HPDE6-E6E7 (cell line): ENCODE data around the gene CDC42BPA.
A peak's percentile ranks its signal among the peaks of the same experiment; 100 is the strongest.

Source experiments
- DNase-seq: peaks from one replicate; pipeline ENCODE4 v3.0.0; 2011; ENCODE audit warnings: missing footprints; ENCODE audit errors: extremely low spot score

The CDC42BPA gene

GRCh38 chr1:227214207-227214606 lies 104.1 kb downstream of the CDC42BPA start:
- DNase-seq: no peak

GRCh38 chr1:227213426-227213825 lies 104.9 kb downstream of the CDC42BPA start:
- no peak for DNase-seq

DNA sequence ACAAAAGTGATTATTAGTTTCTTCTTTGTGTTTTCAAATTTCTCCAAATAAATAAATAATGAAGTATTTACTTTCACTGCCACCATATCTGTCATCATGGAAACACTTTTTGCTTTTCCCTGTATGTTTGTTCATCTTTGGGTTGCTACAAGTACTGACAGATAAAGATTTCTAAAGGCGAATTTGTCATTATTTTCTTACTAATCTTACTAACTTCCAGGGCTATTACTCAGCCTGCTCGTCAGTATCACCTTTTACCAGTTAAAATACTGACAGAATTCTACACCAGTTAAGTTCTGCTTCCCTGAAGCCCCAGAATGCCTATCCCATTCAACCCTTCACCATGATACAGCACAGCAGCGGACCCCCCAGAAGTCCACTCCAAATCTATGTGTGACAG lies 106.1 kb downstream of the CDC42BPA start:
- no peak for DNase-seq

- DNase-seq: no peak
These were observed 107.7 kb downstream of the CDC42BPA start for GRCh38 chr1:227210604-227211003.

GRCh38 chr1:227197064-227197463 lies 121.2 kb downstream of the CDC42BPA start:
- no peak for DNase-seq

GRCh38 chr1:227192163-227192562 lies 126.1 kb downstream of the CDC42BPA start:
- DNase-seq: peak; percentile 34

GRCh38 chr1:227191607-227192006 lies 126.7 kb downstream of the CDC42BPA start:
- DNase-seq: no peak

DNA sequence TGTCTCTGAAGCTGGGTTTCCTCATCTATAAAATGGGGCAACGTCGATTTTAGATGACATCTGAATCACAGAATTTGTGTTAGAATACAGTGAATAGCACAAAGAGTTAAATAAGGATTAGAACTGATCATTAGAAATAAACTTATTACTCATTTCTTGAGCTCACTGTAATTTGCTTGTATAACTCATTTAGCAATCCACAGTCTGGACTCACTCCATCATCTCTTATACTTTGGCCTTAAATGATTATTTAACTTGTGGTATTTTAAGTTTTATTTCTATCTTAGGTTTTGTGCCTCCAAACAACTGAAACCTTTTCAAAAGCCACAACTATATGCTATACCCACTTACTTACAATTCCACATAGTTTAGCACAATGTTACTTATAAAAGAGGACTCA lies 128.0 kb downstream of the CDC42BPA start:
- DNase-seq: no peak

DNA sequence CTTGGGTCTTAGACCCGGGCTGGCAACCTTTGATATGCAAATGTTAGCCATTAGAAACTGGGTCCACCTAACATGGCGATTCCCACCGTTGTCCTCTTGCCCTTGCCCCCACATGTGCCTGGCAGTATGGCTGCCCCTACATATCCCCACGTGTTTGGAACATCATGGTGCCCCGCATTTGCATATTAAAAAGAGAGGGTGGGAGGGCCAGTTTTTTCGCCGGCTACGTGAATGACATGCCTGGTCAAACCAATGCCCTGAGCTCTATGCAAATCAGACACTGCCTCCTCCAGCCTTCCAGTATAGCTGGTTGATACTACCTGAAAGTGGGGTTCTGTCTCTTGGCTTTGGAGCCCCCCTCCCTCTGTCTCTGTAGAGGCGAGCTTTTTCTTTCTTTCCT lies 133.0 kb downstream of the CDC42BPA start:
- DNase-seq: no peak

GRCh38 chr1:227182012-227182411 lies 136.3 kb downstream of the CDC42BPA start:
- no peak for DNase-seq

DNA sequence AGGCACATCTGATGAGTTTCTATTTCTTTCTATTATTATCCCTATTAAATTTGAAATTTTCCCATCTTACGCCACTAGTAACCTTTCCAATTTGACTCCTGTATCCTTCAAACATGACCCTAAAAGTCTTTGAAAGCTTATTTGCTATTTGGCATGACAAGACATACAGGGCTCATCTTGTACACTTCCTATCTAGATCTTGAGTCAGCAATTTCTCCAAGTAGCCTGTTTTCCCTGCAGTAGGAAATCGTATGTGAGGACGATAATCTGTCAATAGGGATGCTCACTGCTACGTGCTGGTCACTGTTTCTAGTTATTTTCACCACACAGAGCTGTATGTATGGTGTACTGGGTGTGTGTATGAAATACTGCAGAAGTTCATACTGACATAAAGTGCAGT lies 142.7 kb downstream of the CDC42BPA start:
- no peak for DNase-seq

DNA sequence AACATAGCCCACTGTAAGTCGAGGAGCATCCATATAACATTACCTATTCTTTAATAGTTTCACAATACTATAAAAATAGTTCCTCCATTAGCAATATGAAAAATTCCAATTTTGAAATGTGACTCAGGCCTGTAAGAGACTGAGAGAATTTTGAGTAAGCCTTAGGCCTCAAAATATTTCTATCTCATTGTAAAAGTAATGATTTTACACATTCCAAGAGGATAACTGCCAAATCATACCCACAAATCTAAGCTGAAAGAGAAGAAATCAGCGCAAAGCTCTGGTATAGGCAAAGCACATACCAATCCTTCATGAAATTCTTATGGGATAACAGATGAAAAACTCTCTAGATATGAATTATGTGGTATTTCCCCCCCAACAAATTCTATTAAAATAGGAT lies 144.1 kb downstream of the CDC42BPA start:
- DNase-seq: no peak

- no peak for DNase-seq
These were observed 147.7 kb downstream of the CDC42BPA start for GRCh38 chr1:227170361-227171166.

DNA sequence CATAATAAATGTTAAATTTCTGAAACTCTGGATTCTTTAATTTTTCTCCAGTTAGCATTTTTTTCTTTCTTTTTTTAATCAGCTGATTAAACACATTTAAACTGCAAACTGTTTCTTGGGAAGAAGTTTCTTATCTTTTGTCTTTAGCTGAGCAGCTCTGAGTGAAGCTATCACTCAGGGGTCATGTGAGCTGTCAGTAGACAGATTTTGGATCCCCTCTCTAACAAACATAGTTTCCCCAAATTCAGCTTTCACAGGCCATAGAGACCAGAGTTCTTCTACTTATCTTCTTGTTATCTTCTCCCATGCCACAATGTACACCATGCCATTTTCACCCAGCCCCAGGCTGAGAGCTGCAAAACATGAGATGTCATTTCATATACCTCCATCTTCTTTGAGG lies 148.9 kb downstream of the CDC42BPA start:
- no peak for DNase-seq

GRCh38 chr1:227167276-227168101 lies 150.8 kb downstream of the CDC42BPA start:
- DNase-seq: no peak

GRCh38 chr1:227166559-227166958 lies 151.7 kb downstream of the CDC42BPA start:
- DNase-seq: no peak

DNA sequence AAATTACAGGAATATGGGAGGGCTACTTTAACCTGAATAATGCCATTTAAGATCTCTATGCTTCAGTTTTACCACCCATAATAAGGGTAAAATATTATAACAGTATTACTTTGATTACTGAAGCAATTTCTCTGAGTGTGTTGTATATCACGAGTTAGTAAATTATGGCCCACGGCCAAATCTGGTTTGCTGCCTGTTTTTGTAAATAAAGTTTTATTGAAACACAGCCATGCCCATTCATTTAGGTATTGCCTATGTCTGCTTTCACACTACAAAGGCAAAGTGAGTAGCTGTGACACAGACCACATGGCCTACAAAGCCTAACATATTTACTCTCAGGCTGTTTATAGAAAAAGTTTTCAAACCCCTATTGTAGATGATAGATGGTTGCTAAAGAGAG lies 156.8 kb downstream of the CDC42BPA start:
- DNase-seq: no peak

DNA sequence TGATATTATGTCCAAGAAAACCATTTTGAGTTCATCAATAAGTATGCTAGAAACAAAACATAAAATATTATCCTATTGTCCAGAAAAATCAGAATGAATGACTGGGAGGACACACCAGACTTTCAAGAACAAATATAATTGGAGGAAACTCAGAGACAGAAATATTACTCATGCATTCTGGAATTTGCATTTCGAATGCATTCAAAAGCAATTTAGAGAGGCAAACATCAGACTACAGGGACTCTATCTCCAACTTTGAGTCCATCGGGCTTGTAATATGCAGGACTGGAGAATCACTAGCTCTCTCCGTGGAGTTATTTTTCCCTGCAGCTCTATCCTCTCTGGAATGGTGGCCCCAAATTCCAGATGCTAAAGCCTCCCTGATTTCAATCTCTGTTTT lies 161.8 kb downstream of the CDC42BPA start:
- DNase-seq: no peak

GRCh38 chr1:227155688-227156087 lies 162.6 kb downstream of the CDC42BPA start:
- no peak for DNase-seq

DNA sequence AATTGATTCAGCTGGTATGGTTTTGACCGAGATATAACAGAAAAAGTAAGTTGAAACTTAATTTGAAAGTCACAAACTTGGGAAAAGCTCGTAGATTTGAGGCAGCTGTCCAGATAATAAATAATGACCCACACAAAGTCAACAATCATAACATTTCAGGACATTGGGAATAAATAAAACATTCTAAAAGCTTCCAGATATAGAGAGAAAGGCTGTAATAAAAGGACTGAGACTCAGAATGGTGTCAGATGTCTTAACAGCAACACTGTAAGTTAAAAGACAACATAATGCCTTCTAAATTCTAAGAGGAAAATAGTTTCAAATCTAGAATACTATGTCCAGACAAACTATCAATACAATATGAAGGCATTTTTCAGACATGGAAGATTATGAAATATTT lies 163.3 kb downstream of the CDC42BPA start:
- no peak for DNase-seq

DNA sequence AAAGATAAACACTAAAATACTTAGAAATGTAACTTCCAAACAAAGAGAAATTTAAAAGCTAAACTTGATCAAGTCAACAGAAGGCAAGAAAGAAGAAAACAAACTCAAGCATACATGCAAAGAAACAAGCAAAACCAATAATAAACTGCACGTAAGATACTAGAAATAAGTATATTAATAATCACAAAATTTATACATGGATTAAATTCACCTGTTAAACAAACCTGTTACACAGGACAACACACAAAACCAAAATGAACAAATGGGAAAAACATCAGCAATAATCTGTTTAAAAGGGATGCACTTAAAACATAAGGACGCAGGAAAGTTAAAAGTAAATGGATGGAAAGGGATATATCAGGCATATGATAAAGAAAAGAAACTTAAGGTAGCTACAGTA lies 165.8 kb downstream of the CDC42BPA start:
- no peak for DNase-seq

- no peak for DNase-seq
These were observed 177.9 kb downstream of the CDC42BPA start for GRCh38 chr1:227140376-227140775.

GRCh38 chr1:227136210-227136820 lies 182.0 kb downstream of the CDC42BPA start:
- no peak for DNase-seq
